ENCODE data around the gene GPR42. TPM values are rescaled to one million over a fixed set of nuclear protein-coding genes. Genes with fewer than 3 reads are reported as not detected.

The GPR42 gene, protein sequence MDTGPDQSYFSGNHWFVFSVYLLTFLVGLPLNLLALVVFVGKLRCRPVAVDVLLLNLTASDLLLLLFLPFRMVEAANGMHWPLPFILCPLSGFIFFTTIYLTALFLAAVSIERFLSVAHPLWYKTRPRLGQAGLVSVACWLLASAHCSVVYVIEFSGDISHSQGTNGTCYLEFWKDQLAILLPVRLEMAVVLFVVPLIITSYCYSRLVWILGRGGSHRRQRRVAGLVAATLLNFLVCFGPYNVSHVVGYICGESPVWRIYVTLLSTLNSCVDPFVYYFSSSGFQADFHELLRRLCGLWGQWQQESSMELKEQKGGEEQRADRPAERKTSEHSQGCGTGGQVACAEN
- not detected for total RNA-seq
- long read RNA-seq: 0 reads

DNA sequence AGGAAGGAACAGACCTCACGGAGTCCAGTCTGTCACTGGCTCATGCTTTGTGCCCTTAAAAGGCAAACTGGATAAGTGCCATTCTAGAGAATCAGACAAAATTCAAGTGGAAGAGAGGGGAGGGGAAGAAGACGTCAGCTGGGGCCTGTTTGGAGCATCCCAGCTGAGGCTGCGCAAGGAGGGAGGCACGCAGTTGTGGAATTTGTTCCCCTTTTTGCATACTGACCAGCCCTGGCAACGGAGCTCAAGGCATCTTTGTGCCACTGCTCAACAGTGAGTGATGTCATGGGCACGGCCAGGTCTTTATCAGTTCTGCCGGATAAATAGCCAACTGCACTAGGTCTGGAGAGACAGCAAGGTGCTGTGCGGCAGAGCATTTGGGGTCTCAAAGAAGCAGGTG is at the start of gene GPR42:
Gene GPR42 (plus strand): TSS at position 347 of the 400 bp plus-strand sequence. CDS start 292 bp downstream, outside the sequence.
- no peak for DNase-seq (ENCODE audit: low spot score)
- intact Hi-C loops (cut with DNase I): no loop called here

DNA sequence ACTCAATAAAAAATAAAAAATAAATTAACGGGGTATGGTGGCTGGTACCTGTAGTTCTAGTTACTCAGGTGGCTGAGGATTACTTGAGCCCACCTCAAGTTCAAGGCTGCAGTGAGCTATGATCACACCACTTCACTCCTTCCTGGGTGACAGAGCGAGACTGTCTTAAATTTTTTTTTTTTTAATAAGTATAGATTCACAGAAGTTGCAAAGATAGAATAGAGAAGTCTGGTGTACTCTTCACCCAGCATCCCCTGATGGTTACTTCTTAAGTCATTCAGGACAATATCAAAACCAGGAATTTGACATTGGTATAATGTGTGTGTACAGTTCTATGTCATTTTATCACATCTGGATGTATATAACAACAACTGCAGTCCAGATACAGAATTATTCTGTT is 49.6 kb upstream of the GPR42 start:
- intact Hi-C loops (cut with DNase I): no loop called here
- no peak for DNase-seq (ENCODE audit: low spot score)

DNA sequence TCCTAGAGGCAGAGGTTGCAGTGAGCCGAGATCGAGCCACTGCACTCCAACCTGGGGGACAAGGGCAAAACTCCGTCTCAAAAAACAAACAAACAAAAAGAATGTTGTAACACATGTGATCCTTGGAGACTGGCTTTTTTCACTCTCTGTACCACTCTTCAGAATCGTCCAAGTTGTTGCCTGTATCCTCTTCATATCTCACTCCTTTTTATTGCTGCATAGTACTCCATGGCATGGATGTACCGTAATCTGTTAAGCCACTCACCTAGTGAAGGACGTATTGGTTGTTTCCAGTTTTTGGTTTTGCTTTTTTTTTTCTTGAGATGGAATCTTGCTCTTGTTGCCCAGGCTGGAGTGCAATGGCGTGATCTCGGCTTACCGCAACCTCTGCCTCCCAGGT is 48.9 kb upstream of the GPR42 start:
- intact Hi-C loops (cut with DNase I): no loop called here
- DNase-seq (ENCODE audit: low spot score): no peak

DNA sequence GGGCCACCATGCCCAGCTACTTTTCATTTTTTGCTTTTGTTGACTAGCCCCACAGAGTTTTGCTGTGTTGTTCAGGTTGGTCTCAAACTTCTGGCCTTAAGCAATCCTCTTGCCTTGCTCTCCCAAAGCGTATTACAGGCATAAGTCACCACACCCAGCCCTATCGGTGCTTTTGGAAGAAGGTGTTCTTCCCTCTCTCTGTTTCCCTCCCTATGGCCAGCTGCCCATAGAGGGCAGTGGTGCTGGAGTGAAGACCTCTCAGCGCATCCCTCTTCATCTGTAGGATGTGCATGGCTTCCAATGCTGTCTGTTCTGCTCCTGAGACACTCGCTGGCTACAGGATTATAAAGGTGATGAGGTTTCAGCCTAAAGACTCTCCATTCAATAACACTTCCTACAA is 43.2 kb upstream of the GPR42 start:
- no peak for DNase-seq (ENCODE audit: low spot score)
- intact Hi-C loops (cut with DNase I): no loop called here

DNA sequence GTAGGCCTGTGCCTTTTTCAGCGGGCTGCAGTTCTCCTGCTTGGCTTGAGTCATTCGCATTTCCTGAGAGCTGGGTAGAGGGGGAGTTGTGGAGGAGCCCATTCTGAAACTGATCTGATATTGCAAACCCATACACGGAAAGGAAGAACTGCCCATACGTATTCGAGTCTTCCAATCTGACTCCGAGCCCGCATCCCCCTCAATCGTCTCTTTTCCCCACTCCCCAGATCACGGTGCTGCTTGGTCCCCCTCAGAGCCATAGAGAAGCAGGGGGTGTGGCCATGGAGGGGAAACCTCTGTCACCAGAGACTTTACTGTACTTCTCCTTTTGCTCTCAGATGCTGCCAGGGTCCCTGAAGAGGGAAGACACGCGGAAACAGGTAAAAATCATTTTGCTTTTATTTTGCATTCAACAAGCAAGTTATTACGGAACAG is 42.0 kb upstream of the GPR42 start, which contains the start of gene CD22:
Gene CD22 (plus strand): TSS at position 337 of the 435 bp plus-strand sequence. CDS start 2,854 bp downstream, outside the sequence.
- no peak for DNase-seq (ENCODE audit: low spot score)
- intact Hi-C loops (cut with DNase I): no loop called here

DNA sequence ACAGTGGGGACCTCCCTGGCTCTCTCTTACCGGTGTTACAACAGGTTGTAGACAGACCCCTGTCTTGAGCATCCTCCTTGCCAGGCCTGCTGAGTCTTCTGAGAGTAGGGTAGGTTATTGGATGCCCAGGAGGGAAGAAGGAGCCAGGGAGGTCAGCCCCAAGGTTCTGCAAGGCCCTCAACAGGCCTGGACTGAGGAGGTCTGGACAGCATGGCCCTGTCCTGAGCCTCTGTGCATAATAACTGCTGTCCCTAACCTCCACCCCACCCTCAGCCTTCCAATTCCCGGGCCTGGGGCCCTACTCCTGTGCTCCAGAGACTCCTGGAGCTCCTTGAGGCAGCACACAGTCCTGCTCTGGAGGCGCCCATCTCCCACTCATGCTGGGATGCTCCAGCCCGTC is 41.5 kb upstream of the GPR42 start:
- DNase-seq (ENCODE audit: low spot score): no peak
- intact Hi-C loops (cut with DNase I): no loop called here

DNA sequence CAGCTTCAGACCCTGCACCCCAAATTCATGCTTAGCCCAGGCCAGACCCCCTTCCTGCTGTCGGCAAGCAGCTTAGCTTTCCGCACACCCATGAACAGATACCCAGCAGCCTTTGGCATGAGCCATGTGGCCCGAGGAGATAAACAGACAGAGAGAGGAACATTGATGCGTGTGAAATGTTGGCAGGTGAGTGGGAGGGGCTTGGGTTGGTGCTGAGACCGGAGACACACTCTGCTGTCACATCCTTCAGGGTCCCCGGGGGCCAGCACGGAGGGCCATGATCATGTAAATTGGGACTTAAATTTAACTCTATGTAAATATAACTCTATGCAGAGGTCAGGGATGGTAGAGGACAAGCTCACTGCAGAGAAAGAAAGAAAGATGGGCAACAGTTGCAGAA is 40.4 kb upstream of the GPR42 start:
- DNase-seq (ENCODE audit: low spot score): no peak
- intact Hi-C loops (cut with DNase I): no loop called here

DNA sequence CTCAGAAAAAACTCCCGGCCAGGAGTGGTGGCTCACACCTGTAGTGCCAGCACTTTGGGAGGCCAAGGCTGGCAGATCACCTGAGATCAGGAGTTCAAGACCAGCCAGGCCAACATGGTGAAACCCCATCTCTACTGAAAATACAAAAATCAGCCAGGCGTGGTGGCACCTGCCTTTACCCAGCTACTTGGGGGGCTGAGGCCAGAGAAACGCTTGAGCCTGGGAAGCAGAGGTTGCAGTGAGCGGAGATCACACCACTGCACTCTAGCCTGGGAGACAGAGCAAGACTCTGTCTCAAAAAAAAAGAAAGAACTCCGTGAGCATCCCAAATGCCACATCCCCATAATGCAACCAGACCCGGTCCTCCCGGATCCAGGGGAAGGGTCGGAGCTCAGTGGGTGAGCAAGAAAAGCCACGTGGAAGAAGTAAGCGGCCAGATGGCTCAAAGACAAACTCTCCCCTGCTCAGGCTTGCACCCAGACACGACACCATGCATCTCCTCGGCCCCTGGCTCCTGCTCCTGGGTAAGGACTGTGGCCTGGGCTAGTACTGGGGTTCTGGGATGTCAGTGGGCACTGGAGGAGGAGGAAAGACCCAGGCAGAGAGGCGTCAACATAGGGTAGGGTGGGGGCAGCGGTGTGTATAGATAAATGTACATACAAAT is 39.2 kb upstream of the GPR42 start:
- DNase-seq (ENCODE audit: low spot score): no peak
- intact Hi-C loops (cut with DNase I): no loop called here

DNA sequence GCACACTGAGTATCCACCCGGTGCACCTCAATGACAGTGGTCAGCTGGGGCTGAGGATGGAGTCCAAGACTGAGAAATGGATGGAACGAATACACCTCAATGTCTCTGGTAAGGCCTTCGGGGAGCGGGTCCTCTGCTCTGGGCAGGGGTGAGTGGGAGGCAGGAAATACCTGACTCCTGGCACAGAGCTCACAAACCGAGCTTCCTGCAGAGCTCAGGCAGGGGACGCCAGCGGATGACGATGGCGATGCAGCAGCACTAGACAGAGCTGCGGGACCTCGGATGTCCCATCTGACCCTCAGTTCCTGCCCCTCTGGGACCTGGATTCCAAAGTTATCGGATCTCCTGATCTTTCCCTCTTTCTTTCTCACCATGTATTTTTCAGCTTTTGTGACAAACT is 38.1 kb upstream of the GPR42 start:
- intact Hi-C loops (cut with DNase I): no loop called here
- DNase-seq (ENCODE audit: low spot score): no peak

DNA sequence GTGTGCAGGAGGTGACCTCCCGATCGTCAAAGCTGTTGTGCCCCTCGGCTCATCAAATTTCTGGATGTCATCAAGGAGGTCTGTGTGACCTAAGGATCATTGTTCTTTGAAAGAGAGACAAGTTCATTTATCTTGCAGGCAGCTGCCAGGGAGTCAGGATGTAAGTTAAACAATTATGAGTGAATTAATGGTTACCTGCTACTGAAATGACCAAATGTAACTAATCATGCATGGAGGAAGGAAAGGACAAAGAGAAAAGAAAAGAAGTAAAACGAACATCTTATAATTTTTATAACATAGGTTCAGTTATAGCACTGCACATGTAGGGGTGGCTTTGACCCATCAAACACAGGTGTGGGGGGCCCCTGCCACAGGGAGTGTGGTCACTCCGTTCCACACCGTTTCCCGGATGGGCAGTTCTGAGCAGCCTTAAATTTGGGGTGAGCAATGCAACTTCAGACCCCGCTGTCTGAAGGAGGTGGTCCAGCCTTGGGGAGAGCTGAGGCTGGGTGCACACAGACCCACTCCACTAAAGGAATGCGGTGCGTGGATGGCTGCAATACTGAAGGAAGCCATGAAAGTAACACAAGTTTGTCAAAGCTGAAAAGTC is 36.6 kb upstream of the GPR42 start:
- intact Hi-C loops (cut with DNase I): no loop called here
- no peak for DNase-seq (ENCODE audit: low spot score)

DNA sequence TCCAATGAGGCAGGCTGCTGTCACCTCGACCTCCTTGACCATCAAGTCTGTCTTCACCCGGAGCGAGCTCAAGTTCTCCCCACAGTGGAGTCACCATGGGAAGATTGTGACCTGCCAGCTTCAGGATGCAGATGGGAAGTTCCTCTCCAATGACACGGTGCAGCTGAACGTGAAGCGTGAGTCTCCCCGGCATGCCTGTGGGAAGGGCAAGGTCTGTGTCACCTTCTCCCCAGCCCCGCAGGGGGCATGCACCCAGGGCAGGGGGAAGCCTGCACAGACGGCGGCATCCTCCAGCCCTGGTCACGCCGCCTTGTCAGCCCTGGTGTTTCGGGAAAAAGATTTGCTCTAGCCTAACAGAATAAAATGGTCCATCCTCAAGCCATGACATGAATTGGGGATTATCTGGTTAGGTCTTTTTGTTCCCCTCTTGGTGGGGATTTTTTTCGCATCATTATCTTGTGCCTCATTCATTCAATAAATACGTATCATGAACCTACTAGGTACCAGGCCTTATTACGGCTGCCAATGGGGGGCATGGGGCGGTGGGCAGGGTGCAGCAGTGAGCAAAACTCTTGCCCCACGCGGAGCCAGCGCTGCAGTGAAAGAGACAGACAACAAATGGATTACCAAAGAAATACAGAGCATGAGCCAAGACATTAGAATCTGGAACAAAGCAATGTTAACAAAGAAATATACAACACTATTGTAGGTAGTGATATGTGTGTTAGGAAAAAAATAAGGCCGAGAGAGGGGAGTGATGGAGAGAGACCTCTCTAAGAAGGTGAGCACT is 34.5 kb upstream of the GPR42 start:
- intact Hi-C loops (cut with DNase I): no loop called here
- no peak for DNase-seq (ENCODE audit: low spot score)

DNA sequence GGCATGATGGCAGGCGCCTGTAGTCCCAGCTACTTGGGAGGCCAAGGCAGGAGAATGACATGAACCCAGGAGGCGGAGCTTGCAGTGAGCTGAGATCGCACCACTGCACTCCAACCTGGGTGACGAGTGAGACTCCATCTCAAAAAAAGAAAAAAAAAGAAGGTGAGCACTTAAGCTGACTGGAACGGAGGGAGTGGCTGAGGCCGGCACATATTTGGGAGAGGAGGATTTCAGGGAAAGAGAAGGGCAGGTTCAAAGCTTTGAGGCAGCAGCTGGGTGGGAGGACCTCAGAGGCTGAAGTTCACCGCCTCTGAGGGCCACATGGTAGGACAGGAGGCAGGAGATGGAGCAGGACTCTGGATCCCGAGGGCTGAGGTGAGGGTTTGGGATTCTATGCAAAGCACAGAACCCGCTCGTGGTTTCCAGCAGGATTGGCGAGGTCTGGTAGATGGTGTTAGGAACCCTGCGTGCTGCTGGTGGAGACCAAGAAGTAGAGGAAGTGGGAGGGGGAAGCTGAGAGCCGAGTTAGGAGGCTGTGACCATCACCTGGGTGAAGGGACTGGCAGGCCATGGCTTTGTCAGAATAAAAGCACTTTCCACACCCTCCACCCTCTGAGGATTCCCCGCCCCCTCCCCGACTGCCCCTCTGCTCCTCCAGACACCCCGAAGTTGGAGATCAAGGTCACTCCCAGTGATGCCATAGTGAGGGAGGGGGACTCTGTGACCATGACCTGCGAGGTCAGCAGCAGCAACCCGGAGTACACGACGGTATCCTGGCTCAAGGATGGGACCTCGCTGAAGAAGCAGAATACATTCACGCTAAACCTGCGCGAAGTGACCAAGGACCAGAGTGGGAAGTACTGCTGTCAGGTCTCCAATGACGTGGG is 33.5 kb upstream of the GPR42 start:
- no peak for DNase-seq (ENCODE audit: low spot score)
- intact Hi-C loops (cut with DNase I): no loop called here

DNA sequence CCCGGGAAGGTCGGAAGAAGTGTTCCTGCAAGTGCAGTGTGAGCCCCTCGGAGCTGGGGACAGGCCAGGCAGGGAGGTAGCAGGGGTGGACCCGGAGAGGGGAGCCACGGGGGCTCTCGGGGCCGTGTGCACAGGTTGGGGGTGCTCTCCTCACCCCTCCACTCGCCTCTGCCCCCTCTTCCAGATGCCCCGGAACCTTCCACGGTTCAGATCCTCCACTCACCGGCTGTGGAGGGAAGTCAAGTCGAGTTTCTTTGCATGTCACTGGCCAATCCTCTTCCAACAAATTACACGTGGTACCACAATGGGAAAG is 32.9 kb upstream of the GPR42 start:
- DNase-seq (ENCODE audit: low spot score): no peak
- intact Hi-C loops (cut with DNase I): no loop called here

DNA sequence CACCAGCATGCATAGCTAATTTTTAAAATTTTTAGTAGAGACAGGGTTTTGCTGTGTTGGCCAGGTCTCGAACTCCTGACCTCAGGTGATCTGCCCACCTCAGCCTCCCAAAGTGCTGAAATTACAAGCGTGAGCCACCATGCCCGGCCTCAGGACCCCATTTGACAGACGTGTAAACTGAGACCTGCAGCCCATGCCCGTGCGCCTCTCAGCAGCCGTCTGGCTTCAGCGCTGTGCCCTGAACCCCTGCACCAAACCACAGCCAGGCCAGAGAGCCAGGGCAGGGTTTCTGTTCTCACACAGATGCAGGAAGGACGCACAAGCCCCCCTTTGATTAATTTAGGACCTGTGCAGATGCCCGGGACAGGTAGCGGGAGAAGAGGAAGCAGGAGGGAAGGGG is 30.4 kb upstream of the GPR42 start:
- DNase-seq (ENCODE audit: low spot score): peak; percentile 22

DNA sequence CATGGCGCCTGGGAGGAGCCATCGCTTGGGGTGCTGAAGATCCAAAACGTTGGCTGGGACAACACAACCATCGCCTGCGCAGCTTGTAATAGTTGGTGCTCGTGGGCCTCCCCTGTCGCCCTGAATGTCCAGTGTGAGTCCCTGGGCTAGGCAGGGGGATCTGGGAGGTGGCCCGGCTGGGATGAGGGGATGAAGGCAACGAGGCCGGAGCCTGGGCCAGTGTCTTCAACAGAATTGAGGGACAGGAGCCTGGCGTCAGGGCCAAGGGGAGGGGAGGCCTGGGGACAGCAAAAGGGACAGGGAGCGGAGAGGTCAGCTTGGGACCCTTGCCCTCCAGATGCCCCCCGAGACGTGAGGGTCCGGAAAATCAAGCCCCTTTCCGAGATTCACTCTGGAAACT is 29.9 kb upstream of the GPR42 start:
- DNase-seq (ENCODE audit: low spot score): peak; percentile 66
- intact Hi-C loops (cut with DNase I): no loop called here

More for the DNA sequence above, 30.4 kb upstream of the GPR42 start:
- intact Hi-C loops (cut with DNase I): no loop called here

DNA sequence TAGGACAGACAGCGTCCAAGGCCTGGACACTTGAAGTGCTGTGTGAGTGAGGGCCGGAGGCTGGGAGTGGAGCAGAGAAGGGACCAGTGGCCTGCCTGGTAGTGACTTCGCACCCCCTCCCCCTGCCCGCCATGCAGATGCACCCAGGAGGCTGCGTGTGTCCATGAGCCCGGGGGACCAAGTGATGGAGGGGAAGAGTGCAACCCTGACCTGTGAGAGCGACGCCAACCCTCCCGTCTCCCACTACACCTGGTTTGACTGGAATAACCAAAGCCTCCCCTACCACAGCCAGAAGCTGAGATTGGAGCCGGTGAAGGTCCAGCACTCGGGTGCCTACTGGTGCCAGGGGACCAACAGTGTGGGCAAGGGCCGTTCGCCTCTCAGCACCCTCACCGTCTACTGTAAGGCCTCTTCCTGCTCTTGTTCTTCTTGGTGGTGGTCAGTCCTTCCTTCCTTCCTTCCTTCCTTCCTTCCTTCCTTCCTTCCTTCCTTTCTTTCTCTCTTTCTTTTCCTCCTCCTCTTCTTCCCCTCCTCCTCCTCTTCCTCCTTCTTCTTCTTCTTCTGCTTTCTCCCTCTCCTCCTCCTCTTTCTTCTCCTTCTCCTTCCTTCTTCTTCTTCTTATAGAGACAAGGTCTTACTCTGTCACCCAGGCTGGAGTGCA is 29.2 kb upstream of the GPR42 start:
- intact Hi-C loops (cut with DNase I): no loop called here
- DNase-seq (ENCODE audit: low spot score): peak; percentile 64

DNA sequence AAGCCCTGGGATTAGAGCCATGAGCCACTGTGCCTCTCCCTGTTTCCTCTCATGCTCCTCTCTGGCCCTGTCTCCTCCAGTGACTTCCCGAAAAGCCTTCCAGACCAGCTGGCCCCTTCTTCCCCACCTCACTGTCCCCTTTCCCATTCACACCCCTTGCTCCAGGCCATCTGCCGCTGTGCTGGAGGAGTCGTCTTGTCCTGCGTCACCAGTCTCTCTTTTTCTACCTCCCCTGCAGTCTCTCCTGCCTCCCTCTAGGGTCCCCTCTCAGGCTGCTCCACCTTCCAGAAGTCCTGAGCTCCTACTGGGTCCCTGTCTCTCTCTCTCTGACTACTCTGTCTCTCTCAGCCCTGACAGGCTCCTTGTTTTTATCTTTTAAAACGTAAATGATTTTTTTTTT is 28.4 kb upstream of the GPR42 start:
- intact Hi-C loops (cut with DNase I): no loop called here
- peak; percentile 29 for DNase-seq (ENCODE audit: low spot score)

DNA sequence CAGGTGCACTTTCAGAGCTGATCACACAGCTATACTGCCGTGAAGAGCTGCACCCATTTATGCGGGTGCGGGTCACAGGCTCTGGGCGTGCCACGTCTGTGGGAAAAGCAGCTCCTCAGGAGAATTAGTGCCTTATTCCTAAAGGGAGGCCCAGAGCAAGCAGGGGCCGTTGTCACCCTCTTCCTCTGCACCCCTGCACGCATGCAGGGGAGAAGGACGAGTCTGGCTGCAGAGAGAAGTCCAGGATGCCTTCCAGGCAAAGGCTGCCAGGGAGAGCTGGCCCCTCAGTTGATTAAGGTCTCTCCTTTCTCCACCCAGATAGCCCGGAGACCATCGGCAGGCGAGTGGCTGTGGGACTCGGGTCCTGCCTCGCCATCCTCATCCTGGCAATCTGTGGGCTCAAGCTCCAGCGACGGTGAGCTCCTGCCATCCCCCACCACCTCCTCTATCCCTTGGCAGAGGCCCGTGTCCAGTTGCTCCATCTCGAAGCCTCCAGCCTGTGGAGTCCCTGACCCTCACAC is 26.3 kb upstream of the GPR42 start:
- intact Hi-C loops (cut with DNase I): no loop called here
- peak; percentile 49 for DNase-seq (ENCODE audit: low spot score)
